Astrocyte of the spinal cord (primary cell): Measurements from ENCODE around the gene DENND2D.
"Not testable (repeated sequence)": the region's sequence is repeated elsewhere in the genome, so short reads cannot be mapped to it uniquely, and the experiment has no call there.

Source experiments
- DNase-seq: peaks from one replicate; pipeline ENCODE4 v3.0.0; 2011; ENCODE audit warnings: low read depth, low spot score
- H3K4me3 ChIP-seq: 2 replicates; pipeline ENCODE4 v1.5.1; 2011; ENCODE audit warnings: low read depth, mild to moderate bottlenecking, low read length, moderate library complexity
- in situ Hi-C: cut with HindIII; loops from 2 replicates; pipeline ENCODE4 v1.10.0; 2017; ENCODE audit warnings: low sequenced_read_pairs
- TF ChIP-seq, protein P1 (sequence below): IDR thresholded peaks from 2 replicates; pipeline ENCODE4 v1.5.1; 2012; ENCODE audit warnings: low read depth, mild to moderate bottlenecking, low read length, inconsistent platforms

DENND2D gene

GRCh38 chr1:111216751-111217150 lies 16.3 kb upstream of the DENND2D start:
- no peak overlapping the region for H3K4me3 ChIP-seq
- no peak for DNase-seq
- TF ChIP-seq, protein P1, sequence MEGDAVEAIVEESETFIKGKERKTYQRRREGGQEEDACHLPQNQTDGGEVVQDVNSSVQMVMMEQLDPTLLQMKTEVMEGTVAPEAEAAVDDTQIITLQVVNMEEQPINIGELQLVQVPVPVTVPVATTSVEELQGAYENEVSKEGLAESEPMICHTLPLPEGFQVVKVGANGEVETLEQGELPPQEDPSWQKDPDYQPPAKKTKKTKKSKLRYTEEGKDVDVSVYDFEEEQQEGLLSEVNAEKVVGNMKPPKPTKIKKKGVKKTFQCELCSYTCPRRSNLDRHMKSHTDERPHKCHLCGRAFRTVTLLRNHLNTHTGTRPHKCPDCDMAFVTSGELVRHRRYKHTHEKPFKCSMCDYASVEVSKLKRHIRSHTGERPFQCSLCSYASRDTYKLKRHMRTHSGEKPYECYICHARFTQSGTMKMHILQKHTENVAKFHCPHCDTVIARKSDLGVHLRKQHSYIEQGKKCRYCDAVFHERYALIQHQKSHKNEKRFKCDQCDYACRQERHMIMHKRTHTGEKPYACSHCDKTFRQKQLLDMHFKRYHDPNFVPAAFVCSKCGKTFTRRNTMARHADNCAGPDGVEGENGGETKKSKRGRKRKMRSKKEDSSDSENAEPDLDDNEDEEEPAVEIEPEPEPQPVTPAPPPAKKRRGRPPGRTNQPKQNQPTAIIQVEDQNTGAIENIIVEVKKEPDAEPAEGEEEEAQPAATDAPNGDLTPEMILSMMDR, result no peak
- in situ Hi-C loops, result no loop called here

DNA sequence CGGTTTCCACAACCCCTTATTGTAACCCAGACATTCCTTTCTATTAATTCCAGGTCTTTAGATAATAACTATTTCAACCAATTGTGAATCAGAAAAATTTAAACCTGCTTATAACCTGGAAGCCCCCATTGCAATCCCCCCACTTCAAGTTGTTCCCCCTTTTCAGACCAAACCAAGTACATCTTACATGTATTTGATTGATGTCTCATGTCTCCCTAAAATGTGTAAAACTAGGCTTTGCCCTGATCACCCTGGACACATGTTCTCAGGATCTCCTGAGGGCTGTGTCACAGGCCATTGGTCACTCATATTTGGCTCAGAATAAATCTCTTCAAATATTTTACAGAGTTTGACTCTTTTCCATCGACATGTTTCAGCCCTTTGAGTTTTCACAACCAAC lies 14.8 kb upstream of the DENND2D start:
- DNase-seq, in situ Hi-C loops, H3K4me3 ChIP-seq: not testable (repeated sequence)

DNA sequence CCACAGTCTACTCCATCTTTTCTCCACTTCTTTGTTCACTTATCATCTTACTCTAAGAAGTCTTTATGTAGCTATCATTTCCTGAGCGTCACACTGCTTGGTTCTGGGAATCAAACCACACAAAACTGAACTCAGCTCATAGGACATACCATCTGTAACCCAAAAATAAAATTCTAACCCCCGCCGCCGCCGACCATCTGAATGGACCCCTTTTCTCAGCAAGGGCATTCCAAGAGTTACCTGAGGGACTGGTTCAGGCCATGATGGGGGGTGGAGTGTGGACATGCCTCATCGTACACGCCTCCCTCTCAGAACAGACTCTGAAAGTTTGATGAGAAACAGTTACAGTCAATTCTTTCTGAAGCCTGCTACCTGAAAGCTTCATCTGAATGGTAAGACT lies 14.4 kb upstream of the DENND2D start:
- TF ChIP-seq, protein P1, result no peak
- no peak overlapping the region for H3K4me3 ChIP-seq
- in situ Hi-C loops, result no loop called here
- no peak for DNase-seq

GRCh38 chr1:111214074-111214801 lies 13.8 kb upstream of the DENND2D start:
- DNase-seq, result no peak
- in situ Hi-C loops, result no loop called here
- no peak overlapping the region for H3K4me3 ChIP-seq
- TF ChIP-seq, protein P1, result no peak

GRCh38 chr1:111213412-111213811 lies 13.0 kb upstream of the DENND2D start:
- in situ Hi-C loops, result no loop called here
- TF ChIP-seq, protein P1, result no peak
- no peak overlapping the region for H3K4me3 ChIP-seq
- no peak for DNase-seq

GRCh38 chr1:111212634-111213335 lies 12.3 kb upstream of the DENND2D start:
- no peak overlapping the region for H3K4me3 ChIP-seq
- DNase-seq, result no peak
- in situ Hi-C loops, result no loop called here
- TF ChIP-seq, protein P1, result no peak

GRCh38 chr1:111211921-111212320 lies 11.5 kb upstream of the DENND2D start:
- H3K4me3 ChIP-seq, result no peak overlapping the region
- in situ Hi-C loops, result no loop called here
- no peak for DNase-seq
- TF ChIP-seq, protein P1, result no peak
